ENCODE results near the gene EZR.

Gene EZR

DNA sequence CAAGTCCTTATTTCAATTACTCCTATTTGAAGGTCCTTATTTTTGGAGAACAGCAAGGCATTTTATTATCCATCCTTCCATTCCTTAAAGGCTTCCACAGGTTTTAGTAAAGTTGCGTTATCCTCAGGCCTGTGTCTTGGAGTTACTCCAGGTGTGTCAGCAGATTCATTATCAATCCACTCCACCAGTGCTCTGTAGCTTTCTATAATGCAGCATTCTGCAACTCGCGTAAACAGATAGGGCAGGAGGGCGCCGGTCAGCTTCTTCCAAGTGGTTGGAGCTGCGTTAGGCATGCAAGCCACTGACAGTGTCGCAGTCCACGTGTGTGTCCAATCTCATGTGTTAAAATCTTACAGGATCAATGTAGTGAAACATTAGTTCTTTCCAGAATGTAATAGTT lies 93.5 kb downstream of the EZR start:
- TF ChIP-seq, protein P1, sequence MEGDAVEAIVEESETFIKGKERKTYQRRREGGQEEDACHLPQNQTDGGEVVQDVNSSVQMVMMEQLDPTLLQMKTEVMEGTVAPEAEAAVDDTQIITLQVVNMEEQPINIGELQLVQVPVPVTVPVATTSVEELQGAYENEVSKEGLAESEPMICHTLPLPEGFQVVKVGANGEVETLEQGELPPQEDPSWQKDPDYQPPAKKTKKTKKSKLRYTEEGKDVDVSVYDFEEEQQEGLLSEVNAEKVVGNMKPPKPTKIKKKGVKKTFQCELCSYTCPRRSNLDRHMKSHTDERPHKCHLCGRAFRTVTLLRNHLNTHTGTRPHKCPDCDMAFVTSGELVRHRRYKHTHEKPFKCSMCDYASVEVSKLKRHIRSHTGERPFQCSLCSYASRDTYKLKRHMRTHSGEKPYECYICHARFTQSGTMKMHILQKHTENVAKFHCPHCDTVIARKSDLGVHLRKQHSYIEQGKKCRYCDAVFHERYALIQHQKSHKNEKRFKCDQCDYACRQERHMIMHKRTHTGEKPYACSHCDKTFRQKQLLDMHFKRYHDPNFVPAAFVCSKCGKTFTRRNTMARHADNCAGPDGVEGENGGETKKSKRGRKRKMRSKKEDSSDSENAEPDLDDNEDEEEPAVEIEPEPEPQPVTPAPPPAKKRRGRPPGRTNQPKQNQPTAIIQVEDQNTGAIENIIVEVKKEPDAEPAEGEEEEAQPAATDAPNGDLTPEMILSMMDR (conservative IDR thresholded peaks at IDR 0.05; ENCODE audit: low read depth), result no peak
- POLR2A ChIA-PET (ENCODE audit: low non-redundant PET), result no interaction called here
- no peak overlapping the region for H3K27ac ChIP-seq
- no peak for DNase-seq (ENCODE audit: low spot score)
- CTCF ChIA-PET, result no interaction called here

- CTCF ChIA-PET, result interaction anchor here (0.6 to 1.3 kb wide), 4 partner anchors 14 to 21 kb away, joined by 3 to 5 read pairs (median 4); no protein-coding TSS in a partner anchor
Observed at GRCh38 chr6:158722176-158722729, 96.9 kb downstream of the EZR start.

DNA sequence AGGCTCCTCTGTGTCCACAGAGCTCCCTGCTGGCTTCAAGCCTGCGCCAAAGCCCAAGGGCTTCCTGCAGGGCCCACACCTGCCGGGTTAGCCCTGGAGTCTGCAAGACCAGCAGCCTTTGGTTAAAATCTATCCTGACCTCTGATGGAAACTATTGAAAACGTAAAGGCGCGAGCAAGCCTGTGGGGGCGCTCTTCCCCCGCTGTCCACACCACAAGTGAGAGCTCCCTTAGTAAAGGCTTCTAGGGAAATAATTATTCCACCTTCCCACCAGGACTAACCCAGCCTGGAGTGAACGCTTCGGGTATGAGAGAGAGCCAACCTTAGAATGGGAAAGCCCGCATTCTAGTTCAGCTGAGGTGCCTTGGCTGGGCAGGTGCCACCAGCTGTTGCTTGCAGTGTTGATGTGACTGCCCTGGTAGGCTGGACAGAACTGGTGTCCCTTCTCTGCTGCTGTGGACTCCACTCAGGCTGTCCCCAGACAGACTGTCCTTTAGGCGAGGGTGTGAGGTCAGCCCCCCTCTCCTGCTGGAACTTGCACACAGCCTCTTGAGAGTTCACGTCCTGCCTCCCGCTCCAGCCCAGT lies 100.6 kb downstream of the EZR start:
- ChIA-PET CTCF (interaction anchor here (0.6 to 1.2 kb wide), 2 partner anchors 24 to 46 kb away, joined by 3 read pairs; no protein-coding TSS in a partner anchor), POLR2A (ENCODE audit: low non-redundant PET) (no interaction called here)
- DNase-seq (ENCODE audit: low spot score), result no peak
- H3K27ac ChIP-seq, result no peak overlapping the region
- TF ChIP-seq, protein P1 (conservative IDR thresholded peaks at IDR 0.05; ENCODE audit: low read depth), result no peak

More at GRCh38 chr6:158722176-158722729, 96.9 kb downstream of the EZR start:
- TF ChIP-seq, protein P1 (conservative IDR thresholded peaks at IDR 0.05; ENCODE audit: low read depth), result no peak
- no peak for DNase-seq (ENCODE audit: low spot score)
- POLR2A ChIA-PET (ENCODE audit: low non-redundant PET), result interaction anchor here (0.6 kb wide), 1 partner anchor 15 kb away, joined by 3 read pairs; no protein-coding TSS in a partner anchor
- no peak overlapping the region for H3K27ac ChIP-seq

- ChIA-PET CTCF (interaction anchor here (0.5 to 1.2 kb wide), 3 partner anchors 15 to 47 kb away, joined by 3 to 6 read pairs (median 3); no protein-coding TSS in a partner anchor), POLR2A (ENCODE audit: low non-redundant PET) (no interaction called here)
- TF ChIP-seq, protein P1 (conservative IDR thresholded peaks at IDR 0.05; ENCODE audit: low read depth), result no peak
- no peak overlapping the region for H3K27ac ChIP-seq
- DNase-seq (ENCODE audit: low spot score), result no peak
Observed at GRCh38 chr6:158717341-158718330, 101.5 kb downstream of the EZR start.

Measured in RWPE1 (cell line).